ENCODE results near the gene PGP.

The PGP gene

DNA sequence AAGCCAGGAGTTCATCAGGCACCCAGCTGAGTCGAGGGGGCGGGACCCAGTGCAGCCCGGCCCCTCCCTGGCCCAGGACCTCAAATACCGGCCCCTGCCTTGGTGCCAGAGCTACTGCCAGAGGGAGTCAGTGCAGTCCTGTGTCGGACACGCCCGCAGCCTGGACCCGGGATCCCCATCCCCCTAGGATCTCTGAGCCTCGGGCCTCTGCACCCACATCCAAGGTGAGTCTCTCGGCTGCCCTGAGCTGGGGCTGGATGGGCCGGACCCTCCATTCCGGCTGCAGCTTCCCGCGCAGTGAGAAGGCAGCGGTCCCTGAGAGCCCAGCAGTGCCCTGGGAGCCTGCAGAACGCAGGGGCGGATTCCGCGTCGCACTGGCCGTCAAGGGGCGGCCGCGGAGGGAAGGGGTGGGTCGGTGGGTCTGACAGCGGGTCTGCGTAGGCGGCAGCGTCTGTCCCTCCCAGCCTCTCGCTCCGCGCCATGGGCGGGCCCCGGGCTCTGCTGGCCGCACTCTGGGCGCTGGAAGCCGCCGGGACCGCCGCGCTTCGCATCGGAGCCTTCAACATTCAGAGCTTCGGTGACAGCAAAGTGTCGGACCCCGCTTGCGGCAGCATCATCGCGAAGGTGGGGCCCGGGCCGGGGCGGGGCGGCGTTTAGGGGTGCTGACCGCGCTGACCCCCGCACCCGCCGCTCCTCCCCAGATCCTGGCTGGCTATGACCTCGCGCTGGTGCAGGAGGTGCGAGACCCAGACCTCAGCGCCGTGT lies 21.9 kb upstream of the PGP start, which contains the start of gene DNASE1L2:
DNASE1L2 (plus strand) TSS at position 108 of the 765 bp plus-strand sequence; CDS start at position 481, 373 bp downstream.
- peak; percentile 47 for DNase-seq

- no peak for DNase-seq
These were observed 21.2 kb upstream of the PGP start for GRCh38 chr16:2235695-2236336.

GRCh38 chr16:2235234-2235651 lies 20.6 kb upstream of the PGP start:
- no peak for DNase-seq

DNA sequence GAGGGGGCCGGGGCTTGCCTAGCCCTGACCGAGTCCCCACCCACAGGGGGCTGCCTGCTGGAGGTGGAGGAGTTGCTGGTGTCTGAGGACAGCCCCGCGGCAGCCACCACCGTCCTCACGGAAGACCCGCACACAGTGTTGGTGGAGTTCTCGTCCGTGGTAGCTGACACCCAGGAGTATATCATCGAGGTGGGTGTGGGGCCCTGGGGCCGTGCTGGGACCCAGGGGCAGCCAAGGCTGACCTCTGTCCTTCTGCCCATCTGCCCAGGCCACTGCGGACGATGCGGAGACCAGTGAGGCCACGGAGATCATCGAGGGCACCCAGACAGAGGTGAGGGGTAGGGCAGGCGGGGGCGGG lies 20.2 kb upstream of the PGP start:
- DNase-seq = no peak

DNA sequence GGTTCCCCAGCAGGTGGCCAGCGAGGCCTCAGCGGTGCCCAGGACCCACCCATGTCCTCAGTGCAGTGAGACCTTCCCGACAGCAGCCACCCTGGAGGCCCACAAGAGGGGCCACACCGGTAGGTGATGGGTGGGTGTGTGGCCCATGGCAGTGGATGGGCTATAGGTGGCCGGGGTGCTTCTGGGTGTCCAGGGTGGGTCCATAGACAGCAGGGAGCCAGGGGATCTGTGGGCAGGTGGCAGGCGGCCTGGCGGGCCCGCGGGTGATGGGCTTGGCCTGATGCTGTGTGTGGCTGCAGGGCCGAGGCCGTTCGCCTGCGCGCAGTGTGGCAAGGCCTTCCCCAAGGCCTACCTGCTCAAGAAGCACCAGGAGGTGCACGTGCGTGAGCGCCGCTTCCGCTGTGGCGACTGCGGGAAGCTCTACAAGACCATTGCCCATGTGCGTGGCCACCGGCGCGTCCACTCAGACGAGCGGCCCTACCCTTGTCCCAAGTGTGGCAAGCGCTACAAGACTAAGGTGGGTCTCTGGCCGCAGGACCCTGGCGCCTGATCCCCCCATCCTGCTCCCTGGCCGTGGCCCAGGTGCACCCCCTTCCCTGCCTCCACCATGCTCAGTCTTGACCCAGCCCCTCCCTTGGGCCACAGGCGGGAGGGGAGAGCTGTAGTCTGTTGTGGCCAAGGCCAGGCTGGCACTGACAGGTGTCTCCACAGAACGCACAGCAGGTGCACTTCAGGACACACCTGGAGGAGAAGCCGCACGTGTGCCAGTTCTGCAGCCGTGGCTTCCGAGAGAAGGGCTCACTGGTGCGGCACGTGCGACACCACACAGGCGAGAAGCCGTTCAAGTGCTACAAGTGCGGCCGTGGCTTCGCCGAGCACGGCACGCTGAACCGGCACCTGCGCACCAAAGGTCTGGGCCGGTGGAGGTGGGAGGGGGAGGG lies 19.5 kb upstream of the PGP start:
- DNase-seq = peak; percentile 96

GRCh38 chr16:2233046-2233775 lies 18.6 kb upstream of the PGP start:
- DNase-seq = no peak

DNA sequence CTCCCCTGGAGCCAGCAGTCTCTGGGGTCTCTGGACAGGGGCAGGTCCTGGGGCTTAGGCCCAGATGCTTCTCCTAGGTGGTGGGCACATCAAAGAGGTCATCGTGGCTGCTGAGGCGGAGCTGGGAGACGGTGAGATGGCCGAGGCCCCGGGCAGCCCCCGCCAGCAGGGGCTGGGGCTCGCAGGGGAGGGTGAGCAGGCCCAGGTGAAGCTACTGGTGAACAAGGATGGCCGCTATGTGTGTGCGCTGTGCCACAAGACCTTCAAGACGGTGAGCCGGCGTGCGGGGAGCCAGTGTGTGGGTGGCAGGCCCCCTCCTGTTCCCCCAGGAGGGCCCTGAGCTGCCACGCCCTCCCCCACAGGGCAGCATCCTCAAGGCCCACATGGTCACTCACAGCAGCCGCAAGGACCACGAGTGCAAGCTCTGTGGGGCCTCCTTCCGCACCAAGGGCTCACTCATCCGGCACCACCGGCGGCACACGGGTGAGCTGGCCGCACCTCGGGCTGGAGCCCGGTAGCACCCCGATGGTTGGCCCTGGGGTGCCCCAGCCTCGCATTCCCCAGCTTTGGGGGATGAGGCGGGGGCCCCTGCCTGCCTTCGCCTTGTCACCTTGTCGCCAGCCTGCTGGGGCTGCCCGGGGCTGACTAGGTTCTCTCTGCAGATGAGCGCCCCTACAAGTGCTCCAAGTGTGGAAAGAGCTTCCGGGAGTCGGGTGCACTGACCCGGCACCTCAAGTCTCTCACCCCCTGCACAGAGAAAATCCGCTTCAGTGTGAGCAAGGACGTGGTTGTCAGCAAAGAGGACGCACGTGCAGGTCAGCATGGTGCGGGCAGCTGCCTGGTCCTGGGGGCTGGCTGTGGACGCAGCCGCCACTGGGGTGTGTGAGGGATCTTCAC lies 17.7 kb upstream of the PGP start:
- no peak for DNase-seq

DNA sequence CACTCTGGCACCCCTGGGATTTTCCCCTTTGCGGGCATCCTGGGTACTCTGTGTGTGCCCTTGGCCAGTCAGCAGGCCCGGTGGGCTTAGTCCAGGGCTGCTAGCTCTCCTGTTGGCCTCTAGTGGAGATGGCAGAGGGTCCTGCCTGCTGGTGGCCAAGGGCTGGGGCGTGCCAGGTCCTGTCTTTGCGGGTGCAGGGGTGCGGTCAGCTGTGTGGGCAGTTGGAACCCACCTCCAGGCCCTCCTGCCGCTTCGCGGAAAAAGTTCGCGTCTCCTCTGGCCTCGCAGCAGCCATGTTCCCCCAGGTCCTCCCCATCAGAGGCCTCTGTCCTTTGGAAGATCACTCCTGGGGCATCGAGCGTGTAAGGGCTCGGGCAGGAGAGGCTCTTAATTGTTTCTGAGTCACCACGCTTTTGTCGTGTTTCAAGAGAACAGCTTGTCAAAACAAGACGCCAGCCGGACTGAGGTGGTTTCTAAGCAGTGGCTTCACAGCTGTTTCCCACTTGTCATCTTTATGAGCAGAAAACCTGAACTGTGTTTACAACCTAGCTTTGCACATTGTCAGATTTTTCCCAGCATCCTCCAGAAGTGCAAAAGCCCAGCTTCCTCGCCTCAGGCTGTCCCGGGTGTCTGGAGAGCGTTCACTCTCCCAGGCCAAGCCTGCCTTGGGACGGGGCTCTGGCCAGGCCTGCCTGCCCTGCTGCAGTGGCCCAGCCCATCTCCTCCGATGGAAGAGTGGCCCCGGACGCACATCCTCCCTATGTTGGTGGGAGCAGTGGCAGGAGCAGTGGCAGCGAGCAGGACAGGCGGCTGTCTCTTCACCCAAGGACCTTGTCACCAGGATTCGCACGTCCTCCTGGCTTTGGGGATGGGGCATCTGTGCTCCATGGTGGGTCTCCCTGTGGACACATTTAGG lies 16.6 kb upstream of the PGP start:
- DNase-seq = peak; percentile 94

DNA sequence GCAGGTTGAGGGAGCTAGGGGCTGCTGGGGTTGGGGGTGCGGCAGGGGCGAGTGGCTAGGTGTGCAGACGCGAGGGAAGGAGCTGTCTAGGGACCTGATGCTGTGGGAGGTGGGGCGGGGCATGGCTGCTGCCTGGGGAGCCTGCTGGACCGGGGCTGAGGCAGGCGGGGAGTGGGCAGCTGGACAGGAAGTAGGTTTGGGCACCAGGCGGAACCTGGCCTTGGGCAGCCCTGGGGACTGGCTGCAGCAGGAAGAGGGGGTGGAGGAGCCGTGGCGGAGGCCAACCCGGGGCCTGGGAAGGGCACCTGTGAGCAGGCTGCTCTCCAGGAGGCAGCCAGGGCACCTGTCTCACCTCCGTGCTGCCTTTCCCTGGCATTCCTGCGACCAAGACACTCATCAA lies 15.7 kb upstream of the PGP start:
- peak; percentile 79 for DNase-seq

DNA sequence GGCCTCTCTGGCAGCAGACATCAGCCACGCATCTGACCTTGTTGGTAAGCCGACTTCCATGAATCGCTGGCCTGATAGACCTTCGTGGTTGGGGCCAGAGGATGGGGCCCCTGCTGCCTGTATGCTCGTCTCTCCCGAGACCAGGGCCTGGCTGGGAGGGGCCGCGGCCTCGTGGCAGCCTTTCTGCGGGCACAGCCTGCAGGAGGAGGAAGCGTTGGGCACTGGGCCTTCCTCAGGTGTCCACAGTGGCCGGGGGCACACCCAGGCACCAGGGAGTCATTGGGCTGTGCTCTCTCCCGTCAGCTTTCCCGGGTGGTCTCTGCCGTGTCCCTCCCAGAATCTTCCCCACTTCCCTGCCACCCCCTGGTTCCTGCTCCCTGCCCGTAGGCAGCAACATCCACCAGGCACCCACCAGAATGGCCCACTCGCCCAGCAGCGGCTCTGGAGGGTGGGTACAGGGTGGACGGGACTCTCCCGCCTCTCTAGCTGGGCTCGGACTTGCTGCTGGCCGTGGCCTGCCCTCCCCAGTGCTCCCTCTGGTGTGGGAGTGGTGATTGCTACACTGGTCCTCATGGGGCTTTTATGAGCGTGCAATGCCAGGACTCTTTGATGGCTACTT lies 15.1 kb upstream of the PGP start:
- no peak for DNase-seq

DNA sequence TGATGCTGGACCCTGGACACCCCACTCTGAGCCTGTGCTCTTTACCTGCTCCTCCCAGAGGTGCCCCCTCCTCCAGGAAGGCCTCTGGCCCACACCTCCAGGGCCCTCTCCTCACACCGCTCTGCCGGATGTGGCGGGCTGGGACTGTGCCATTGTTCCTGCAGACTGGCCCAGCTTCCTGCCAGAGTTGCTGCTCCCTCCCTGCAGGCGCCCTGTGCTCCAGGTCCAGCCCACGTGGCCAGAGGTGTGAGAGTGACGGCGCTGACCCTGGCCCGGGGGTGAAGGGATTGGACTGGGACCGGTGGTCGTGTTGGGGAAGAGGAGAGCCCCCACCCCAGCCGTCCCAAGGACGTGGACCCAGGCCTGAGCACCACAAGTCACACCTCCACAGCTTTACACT lies 14.5 kb upstream of the PGP start:
- no peak for DNase-seq

- no peak for DNase-seq
These were observed 13.7 kb upstream of the PGP start for GRCh38 chr16:2228161-2228824.

GRCh38 chr16:2226918-2227317 lies 12.3 kb upstream of the PGP start:
- DNase-seq = no peak

- DNase-seq = peak; percentile 72
These were observed 11.7 kb upstream of the PGP start for GRCh38 chr16:2226245-2226793.

DNA sequence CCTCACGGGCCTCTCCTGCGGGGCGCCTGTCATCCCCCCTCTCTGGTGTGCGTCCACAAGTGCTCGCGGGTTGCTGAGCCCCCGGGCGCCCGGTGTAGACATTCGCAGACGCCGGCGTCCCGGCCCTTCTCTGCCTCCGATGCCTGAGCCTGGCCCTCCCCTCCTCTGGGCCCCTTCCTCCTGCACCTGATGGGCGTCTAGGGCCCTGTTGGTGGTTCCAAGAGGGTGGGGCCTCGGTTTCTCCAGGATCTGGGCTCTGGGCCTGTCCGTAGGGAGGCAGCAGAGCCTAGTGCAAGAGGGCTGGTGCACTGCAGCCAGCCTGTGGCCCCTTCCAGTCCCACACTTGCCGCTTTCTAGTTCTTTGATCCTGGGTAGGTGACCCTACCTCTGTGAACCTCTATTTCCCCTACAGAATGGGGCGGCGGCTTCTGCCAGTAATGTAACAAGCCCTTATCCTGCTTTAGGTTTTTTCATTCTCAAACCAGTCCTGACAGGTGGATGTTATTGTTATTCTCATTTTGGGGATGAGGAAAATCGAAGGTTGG lies 9.4 kb upstream of the PGP start:
- peak; percentile 72 for DNase-seq

DNA sequence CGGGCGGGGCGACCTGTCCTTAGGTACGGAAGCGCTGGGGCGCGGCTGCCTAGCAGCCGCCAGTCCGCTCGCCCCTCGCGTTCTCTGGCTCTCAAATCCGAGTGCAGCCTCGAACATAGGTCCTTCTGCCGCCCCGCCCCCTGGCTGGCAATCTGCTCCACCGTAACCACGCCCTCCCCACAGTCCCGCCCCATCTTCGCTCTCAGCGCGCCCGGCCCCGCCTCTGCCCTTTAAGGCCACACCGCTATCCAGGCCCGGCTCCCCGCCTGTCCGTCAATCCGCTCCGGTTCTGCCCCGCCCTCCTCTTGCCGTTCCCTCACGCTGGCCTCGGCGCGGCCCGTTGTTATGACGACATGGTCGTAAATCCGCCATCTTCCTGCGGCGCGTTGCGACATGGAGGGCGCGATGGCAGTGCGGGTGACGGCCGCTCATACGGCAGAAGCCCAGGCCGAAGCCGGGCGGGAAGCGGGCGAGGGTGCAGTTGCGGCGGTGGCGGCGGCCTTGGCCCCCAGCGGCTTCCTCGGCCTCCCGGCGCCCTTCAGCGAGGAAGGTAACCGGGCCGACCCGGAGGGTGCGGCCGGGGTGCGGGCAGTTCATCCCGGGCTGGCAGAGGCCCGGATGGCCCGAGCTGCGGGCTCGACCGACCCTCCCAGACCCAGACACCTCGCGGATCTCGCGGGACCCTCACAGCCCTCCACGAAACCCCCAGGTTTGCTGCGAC lies 8.7 kb upstream of the PGP start, which contains the start of gene E4F1:
E4F1 (plus strand) TSS at position 371 of the 721 bp plus-strand sequence; CDS start at position 394, 23 bp downstream.
- peak; percentile 99 for DNase-seq

GRCh38 chr16:2216330-2216729 lies 1.7 kb upstream of the PGP start:
- no peak for DNase-seq

Data from DMS53 (cell line).